Measurements from ENCODE around the gene PHETA1. TPM values are rescaled to one million over a fixed set of nuclear protein-coding genes. Genes with fewer than 3 reads are reported as not detected.

Gene PHETA1
- total RNA-seq, 1 experiment from 2014 or later, result 16.3 TPM

- no peak for DNase-seq (ENCODE audit: low read depth, low spot score)
- CTCF ChIA-PET, result no interaction called here
- no TSS peak for BruUV-seq (replicated peaks)
- no peaks in the 10 kb centered on the region for H3K9me3 ChIP-seq (ENCODE audit: control insufficient read depth, insufficient read depth, low read depth, low read length)
- TF ChIP-seq, protein P1, sequence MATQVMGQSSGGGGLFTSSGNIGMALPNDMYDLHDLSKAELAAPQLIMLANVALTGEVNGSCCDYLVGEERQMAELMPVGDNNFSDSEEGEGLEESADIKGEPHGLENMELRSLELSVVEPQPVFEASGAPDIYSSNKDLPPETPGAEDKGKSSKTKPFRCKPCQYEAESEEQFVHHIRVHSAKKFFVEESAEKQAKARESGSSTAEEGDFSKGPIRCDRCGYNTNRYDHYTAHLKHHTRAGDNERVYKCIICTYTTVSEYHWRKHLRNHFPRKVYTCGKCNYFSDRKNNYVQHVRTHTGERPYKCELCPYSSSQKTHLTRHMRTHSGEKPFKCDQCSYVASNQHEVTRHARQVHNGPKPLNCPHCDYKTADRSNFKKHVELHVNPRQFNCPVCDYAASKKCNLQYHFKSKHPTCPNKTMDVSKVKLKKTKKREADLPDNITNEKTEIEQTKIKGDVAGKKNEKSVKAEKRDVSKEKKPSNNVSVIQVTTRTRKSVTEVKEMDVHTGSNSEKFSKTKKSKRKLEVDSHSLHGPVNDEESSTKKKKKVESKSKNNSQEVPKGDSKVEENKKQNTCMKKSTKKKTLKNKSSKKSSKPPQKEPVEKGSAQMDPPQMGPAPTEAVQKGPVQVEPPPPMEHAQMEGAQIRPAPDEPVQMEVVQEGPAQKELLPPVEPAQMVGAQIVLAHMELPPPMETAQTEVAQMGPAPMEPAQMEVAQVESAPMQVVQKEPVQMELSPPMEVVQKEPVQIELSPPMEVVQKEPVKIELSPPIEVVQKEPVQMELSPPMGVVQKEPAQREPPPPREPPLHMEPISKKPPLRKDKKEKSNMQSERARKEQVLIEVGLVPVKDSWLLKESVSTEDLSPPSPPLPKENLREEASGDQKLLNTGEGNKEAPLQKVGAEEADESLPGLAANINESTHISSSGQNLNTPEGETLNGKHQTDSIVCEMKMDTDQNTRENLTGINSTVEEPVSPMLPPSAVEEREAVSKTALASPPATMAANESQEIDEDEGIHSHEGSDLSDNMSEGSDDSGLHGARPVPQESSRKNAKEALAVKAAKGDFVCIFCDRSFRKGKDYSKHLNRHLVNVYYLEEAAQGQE (IDR thresholded peaks at IDR 0.05; ENCODE audit: insufficient read depth in 1 of 2, low read depth in 2 of 2, low read length in 1 of 2), result no peak
- TF ChIP-seq, protein P2, sequence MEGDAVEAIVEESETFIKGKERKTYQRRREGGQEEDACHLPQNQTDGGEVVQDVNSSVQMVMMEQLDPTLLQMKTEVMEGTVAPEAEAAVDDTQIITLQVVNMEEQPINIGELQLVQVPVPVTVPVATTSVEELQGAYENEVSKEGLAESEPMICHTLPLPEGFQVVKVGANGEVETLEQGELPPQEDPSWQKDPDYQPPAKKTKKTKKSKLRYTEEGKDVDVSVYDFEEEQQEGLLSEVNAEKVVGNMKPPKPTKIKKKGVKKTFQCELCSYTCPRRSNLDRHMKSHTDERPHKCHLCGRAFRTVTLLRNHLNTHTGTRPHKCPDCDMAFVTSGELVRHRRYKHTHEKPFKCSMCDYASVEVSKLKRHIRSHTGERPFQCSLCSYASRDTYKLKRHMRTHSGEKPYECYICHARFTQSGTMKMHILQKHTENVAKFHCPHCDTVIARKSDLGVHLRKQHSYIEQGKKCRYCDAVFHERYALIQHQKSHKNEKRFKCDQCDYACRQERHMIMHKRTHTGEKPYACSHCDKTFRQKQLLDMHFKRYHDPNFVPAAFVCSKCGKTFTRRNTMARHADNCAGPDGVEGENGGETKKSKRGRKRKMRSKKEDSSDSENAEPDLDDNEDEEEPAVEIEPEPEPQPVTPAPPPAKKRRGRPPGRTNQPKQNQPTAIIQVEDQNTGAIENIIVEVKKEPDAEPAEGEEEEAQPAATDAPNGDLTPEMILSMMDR (IDR thresholded peaks at IDR 0.05), result no peak
- TF ChIP-seq POLR2AphosphoS5 (IDR thresholded peaks at IDR 0.05; ENCODE audit: low read depth, low read length) (no peak), TCF7L2 (IDR thresholded peaks at IDR 0.05; ENCODE audit: low read depth, low read length) (no peak), SIN3A (IDR thresholded peaks at IDR 0.05; ENCODE audit: borderline replicate concordance, insufficient read depth, low read depth, low read length) (no peak)
- peak overlapping the region; percentile 95 for H3K27ac ChIP-seq (ENCODE audit: low read length)
- no peaks in the 10 kb centered on the region for H3K27me3 ChIP-seq (ENCODE audit: control insufficient read depth, insufficient read depth, low read length)
- in situ Hi-C loops (cut with HindIII; ENCODE audit: low pct_unique_long_range_greater_than_20kb, low sequenced_read_pairs) (no loop called here), intact Hi-C loops (cut with micrococcal nuclease; ENCODE audit: unreplicated experiment) (no loop called here)
- H3K4me3 ChIP-seq (ENCODE audit: low read depth in 2 of 2, low read length in 2 of 2), result peak overlapping the region in 1 of 2 experiments; percentile 1; a peak in 1 of 4 replicates
- H3K4me1 ChIP-seq (ENCODE audit: control insufficient read depth, insufficient read depth, low read length), result peaks cover 68% of the 10 kb centered on the region
- ATAC-seq, result no peak
- no peaks in the 10 kb centered on the region for H3K36me3 ChIP-seq (ENCODE audit: control insufficient read depth, insufficient read depth, low read length)
- POLR2A ChIA-PET, result no interaction called here
Observed at GRCh38 chr12:111412830-111413441, 44.0 kb upstream of the PHETA1 start.

DNA sequence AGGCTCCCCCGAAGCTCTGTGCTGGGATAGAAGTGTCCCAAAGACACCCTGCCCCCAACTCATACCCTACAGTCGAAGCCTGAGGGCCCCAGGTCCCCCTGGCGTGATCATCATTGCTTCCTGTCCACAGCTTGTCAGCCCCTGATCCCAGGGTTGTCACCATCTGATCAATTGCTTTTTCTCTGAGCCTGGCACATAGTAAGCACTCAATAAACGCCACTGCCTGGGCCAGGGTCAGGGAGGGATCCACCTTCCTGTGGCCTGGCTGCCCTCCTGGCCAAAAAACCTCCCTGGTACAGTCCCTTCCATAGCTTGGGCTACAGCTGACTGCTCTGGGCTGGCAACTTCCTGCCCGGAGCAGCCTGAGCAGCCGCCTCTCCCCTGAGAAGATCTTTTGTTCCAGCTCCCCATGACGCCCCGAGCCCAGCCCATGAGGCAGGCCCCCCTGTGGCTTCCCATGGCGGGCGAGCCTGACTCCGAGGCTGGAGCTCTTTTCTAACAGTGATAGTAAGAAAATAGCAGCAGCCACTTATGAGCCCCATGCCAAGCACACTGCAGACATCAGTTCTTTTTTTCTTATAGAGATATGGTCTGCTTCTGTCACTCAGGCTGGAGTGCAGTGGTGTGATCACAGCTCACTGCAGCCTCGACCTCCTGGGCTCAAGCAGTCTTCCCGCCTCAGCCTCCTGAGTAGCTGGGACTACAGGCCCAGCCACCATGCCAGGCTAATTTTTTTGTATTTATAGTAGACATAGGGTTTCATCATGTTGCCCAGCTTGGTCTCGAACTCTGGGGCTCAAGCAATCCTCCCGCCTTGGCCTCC lies 43.3 kb upstream of the PHETA1 start:
- H3K36me3 ChIP-seq (ENCODE audit: control insufficient read depth, insufficient read depth, low read length), result no peaks in the 10 kb centered on the region
- H3K4me3 ChIP-seq (ENCODE audit: low read depth in 2 of 2, low read length in 2 of 2), result peak overlapping the region in 1 of 2 experiments; percentile 11; a peak in 1 of 4 replicates
- no TSS peak for BruUV-seq (replicated peaks)
- POLR2A ChIA-PET, result interaction anchor here (0.5 kb wide), 1 partner anchor 230 kb away, joined by 15 read pairs; no protein-coding TSS in a partner anchor
- peaks cover 73% of the 10 kb centered on the region for H3K4me1 ChIP-seq (ENCODE audit: control insufficient read depth, insufficient read depth, low read length)
- no peaks in the 10 kb centered on the region for H3K9me3 ChIP-seq (ENCODE audit: control insufficient read depth, insufficient read depth, low read depth, low read length)
- TF ChIP-seq, protein P2 (IDR thresholded peaks at IDR 0.05), result no peak
- TF ChIP-seq, protein P1 (IDR thresholded peaks at IDR 0.05; ENCODE audit: insufficient read depth in 1 of 2, low read depth in 2 of 2, low read length in 1 of 2), result no peak
- TF ChIP-seq TCF7L2 (IDR thresholded peaks at IDR 0.05; ENCODE audit: low read depth, low read length) (no peak), POLR2AphosphoS5 (IDR thresholded peaks at IDR 0.05; ENCODE audit: low read depth, low read length) (peak; percentile 33; the same call in 1 of the 2 replicates), SIN3A (IDR thresholded peaks at IDR 0.05; ENCODE audit: borderline replicate concordance, insufficient read depth, low read depth, low read length) (no peak)
- CTCF ChIA-PET, result interaction anchor here (1.2 kb wide), 1 partner anchor 39 kb away, joined by 3 read pairs; no protein-coding TSS in a partner anchor
- peak overlapping the region; percentile 95 for H3K27ac ChIP-seq (ENCODE audit: low read length)
- H3K27me3 ChIP-seq (ENCODE audit: control insufficient read depth, insufficient read depth, low read length), result no peaks in the 10 kb centered on the region
- in situ Hi-C loops (cut with HindIII; ENCODE audit: low pct_unique_long_range_greater_than_20kb, low sequenced_read_pairs), result no loop called here
- DNase-seq (ENCODE audit: low read depth, low spot score), result no peak
- ATAC-seq, result peak; percentile 17
- intact Hi-C loops (cut with micrococcal nuclease; ENCODE audit: unreplicated experiment), result no loop called here

All from Panc1 (cell line).